Measurements from ENCODE around the gene RFPL2.

DNA sequence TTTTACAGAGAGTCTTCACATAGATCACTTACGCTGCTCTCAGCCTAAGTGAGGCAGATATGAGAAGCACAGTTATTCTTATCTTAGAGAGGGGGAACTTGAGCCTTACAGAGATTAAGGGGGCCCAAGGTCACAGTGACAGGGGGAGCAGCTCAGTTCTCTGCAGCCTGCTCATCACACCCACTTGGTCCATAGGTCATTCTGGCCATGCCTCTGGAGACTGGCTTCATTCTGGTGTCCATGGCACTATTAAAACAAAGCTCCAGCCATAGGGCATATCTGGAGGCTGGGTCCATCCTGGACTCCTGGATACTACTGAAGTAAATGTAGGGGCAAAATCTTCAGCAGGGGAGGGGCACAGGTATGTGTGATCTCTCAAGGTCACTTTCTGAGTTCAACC is 44.4 kb upstream of the RFPL2 start:
- TF ChIP-seq YY1 (IDR thresholded peaks at IDR 0.05; ENCODE audit: low read depth) (no peak), TAF1 (IDR thresholded peaks at IDR 0.05; ENCODE audit: low read depth) (no peak), MAX (IDR thresholded peaks at IDR 0.05) (no peak), EP300 (IDR thresholded peaks at IDR 0.05; ENCODE audit: borderline replicate concordance) (no peak), USF1 (IDR thresholded peaks at IDR 0.05) (no peak), NFIC (IDR thresholded peaks at IDR 0.05) (no peak)
